AG04449 (cell line): ENCODE measurements around the gene C11orf52.

Source experiments
- CTCF ChIA-PET: fragments of 350-600 bp; formaldehyde crosslinking; extraction: SDS; loops from one replicate; lab custom pipeline; 2021; ENCODE audit warnings: antibody characterized with exemption; lab: Yijun Ruan, JAX
- POLR2A ChIA-PET: fragments of 400-600, 350-600 bp; formaldehyde crosslinking; extraction: SDS; loops from one replicate; lab custom pipeline; 2020; ENCODE audit warnings: antibody characterized with exemption, inconsistent platforms; lab: Yijun Ruan, JAX
- DNase-seq: peaks from one replicate; pipeline ENCODE4 v3.0.0-alpha.2; 2010; ENCODE audit warnings: low read depth, low spot score
- H3K4me3 ChIP-seq: 2 replicates; pipeline ENCODE4 v1.5.1; 2011; ENCODE audit warnings: low read depth, mild to moderate bottlenecking, control low read depth, low read length
- TF ChIP-seq, protein P1 (sequence below): IDR thresholded peaks from one replicate; pipeline ENCODE4 v1.5.1; 2011; ENCODE audit warnings: mild to moderate bottlenecking, moderate library complexity, low read length, control low read depth, inconsistent platforms; ENCODE audit not compliant: insufficient read depth; ENCODE audit errors: missing control alignments

C11orf52 gene

DNA sequence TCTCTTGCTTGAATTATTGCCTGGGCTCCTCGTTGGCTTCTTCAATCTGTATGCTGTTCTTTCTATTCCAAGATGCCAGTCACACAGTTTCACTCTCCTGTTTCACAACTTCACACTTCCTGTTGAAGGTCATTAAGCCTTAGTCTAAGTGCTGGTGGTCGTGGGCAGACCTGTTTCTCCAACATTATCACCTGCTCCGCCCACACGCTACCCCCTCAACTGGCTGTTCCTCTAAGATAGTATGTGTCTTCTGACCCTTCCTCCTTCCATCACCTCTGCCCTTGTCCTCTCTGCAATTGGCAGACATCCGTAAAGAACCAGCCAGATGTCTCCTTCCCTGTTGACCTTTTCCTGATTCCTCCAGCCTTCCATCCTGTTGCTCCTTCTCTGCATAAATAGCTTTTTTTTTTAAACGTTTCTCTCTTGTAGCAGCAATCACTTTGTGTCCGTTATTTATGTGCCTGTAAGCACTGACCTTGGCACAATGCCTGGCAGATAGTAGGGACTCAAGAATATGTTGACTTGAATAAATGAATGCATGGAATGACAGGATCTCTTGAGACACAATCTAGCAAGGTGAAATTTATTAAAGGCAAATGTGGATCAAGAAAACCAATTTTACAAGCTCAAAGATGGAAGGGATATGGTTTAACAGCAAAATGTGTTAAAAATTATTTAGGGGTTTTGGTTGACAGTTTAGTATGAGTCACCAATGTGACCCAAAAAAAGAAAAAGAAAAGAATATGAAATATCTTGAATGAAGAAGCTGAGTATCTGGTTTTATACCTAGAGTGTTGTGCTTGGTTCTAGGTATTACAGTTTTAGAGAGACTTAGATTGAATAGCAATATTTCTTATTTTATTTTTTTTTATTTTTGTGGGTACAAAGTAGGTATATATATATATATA is 31.1 kb downstream of the C11orf52 start:
- DNase-seq: no peak
- TF ChIP-seq, protein P1, sequence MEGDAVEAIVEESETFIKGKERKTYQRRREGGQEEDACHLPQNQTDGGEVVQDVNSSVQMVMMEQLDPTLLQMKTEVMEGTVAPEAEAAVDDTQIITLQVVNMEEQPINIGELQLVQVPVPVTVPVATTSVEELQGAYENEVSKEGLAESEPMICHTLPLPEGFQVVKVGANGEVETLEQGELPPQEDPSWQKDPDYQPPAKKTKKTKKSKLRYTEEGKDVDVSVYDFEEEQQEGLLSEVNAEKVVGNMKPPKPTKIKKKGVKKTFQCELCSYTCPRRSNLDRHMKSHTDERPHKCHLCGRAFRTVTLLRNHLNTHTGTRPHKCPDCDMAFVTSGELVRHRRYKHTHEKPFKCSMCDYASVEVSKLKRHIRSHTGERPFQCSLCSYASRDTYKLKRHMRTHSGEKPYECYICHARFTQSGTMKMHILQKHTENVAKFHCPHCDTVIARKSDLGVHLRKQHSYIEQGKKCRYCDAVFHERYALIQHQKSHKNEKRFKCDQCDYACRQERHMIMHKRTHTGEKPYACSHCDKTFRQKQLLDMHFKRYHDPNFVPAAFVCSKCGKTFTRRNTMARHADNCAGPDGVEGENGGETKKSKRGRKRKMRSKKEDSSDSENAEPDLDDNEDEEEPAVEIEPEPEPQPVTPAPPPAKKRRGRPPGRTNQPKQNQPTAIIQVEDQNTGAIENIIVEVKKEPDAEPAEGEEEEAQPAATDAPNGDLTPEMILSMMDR: no peak
- H3K4me3 ChIP-seq: no peak overlapping the region
- ChIA-PET CTCF (no interaction called here), POLR2A (interaction anchor here (0.6 kb wide), 1 partner anchor 29 kb away, joined by 4 read pairs; no protein-coding TSS in a partner anchor)

GRCh38 chr11:111951565-111951964 is 32.9 kb downstream of the C11orf52 start:
- no peak for DNase-seq
- ChIA-PET CTCF (no interaction called here), POLR2A (no interaction called here)
- H3K4me3 ChIP-seq: no peak overlapping the region
- TF ChIP-seq, protein P1: no peak

DNA sequence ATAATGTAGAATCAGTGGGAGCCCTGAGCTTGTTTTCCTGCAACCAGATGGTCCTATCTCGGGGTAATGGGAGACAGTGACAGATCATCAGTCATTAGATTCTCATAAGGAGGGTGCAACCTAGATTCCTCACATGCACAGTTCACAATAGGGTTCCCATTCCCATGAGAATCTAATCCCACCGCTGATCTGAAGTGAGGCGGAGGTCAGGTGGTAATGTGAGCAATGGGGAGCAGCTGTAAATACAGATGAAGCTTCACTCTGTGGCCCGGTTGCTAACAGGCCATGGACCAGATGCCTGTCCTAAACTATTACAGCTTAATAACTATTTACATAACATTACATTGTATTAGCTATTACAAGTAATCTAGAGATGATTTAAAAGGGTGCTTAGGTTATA is 35.4 kb downstream of the C11orf52 start:
- TF ChIP-seq, protein P1: no peak
- H3K4me3 ChIP-seq: no peak overlapping the region

DNA sequence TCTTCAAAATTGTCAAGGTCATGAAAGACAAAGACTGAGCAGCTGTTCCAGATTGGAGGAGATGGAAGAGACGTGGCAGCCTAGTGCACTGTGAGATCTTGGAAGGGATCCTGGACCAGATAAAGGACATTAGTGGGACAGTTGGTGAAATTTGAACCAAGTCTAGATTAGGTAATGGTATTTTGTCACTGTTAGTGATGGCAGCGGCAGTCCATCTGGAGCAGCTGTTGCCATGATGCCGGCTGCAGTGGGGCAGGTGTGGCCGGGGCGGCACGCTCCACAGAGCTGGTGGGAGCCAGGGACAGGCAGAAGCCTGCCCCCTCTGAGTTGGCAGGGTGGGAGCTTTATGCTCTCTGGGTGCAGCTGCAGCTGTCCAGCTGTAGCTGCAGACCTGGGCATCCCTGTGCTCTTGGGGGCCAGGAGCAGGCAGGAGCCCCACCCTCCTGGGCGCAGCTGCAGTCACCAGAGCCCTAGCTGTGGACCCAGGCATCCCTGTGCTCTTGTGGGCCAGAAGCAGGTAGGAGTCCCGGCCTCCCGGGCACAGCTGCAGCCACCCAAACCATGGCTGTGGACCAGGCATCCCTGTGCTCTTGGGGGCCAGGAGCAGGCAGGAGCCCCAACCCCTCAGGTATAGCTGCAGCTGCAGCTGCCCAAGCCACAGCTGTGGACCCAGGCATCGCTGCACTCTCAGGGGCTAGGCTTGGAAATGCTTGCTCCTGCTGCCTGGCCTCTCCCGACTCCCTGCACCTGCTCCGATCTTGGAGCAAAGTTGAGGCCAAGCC is 39.1 kb downstream of the C11orf52 start:
- ChIA-PET CTCF (interaction anchor here (1.1 to 2.5 kb wide), 4 partner anchors 13 to 26 kb away, joined by 3 to 9 read pairs (median 6); no protein-coding TSS in a partner anchor), POLR2A (no interaction called here)
- no peak for DNase-seq
- H3K4me3 ChIP-seq: no peak overlapping the region
- TF ChIP-seq, protein P1: no peak

More for the DNA sequence above, 35.4 kb downstream of the C11orf52 start:
- ChIA-PET CTCF (interaction anchor here (0.8 to 2.9 kb wide), 6 partner anchors 9 to 28 kb away, joined by 3 to 9 read pairs (median 3); partner anchors contain the start of gene DIXDC1), POLR2A (no interaction called here)
- DNase-seq: no peak

DNA sequence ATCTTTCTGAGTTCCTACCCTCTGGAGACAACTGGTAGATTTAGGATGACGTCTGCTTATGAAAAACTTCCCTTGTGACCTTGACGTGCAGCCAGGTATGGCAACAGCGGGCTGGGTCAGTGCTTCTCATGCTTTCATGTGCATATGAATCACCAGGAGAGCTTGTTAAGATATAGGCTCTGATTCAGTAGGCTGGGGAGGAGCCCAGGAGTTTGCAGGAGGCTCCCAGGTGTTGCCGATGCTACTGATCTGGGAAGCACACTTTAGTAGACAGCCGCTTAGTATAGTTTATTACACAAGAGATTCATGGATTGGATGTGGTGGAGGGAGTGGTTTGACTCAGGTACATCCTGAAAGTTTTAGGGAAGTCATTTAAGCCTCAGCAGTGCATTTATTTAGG is 42.2 kb downstream of the C11orf52 start:
- POLR2A ChIA-PET: no interaction called here
- no peak for DNase-seq
- CTCF ChIA-PET: interaction anchor here (1.0 kb wide), 2 partner anchors 17 to 20 kb away, joined by 3 read pairs; no protein-coding TSS in a partner anchor
- H3K4me3 ChIP-seq: no peak overlapping the region
- TF ChIP-seq, protein P1: no peak
